Kidney (tissue), 14 donors: Measurements from ENCODE around the gene SLC46A1. TPM values are rescaled to one million over a fixed set of nuclear protein-coding genes. Genes with fewer than 3 reads are reported as not detected.

Experiments
- DNase-seq, 5 donors: peaks; one replicate each; pipeline ENCODE4 v3.0.0-alpha.2; 2013 to 2020
- FAIRE-seq: peaks from 2 replicates; lab custom pipeline; 2012; peaks lifted over from hg19 to GRCh38; lab: Jason Lieb, UNC
- H3K27ac ChIP-seq, 2 donors: one replicate each; pipeline ENCODE4 v1.7.0; 2013; ENCODE audit warnings: low read depth in 2 of 2, low read length in 2 of 2, inconsistent platforms in 1 of 2
- H3K27me3 ChIP-seq: one replicate; pipeline ENCODE4 v1.7.1; 2013; ENCODE audit warnings: low read length, inconsistent platforms; ENCODE audit not compliant: control insufficient read depth, insufficient read depth
- H3K36me3 ChIP-seq, 3 donors: one replicate each; pipeline versions ENCODE4 v1.7.0 to v1.7.1; 2013; ENCODE audit warnings: low read length in 3 of 3, control low read depth in 1 of 3, inconsistent platforms in 1 of 3; ENCODE audit not compliant: insufficient read depth in 3 of 3, control insufficient read depth in 2 of 3
- H3K4me1 ChIP-seq, 3 donors: one replicate each; pipeline versions ENCODE4 v1.7.0 to v1.7.1; 2013; ENCODE audit warnings: low read length in 3 of 3, inconsistent platforms in 1 of 3, low read depth in 1 of 3; ENCODE audit not compliant: control insufficient read depth in 2 of 3, insufficient read depth in 2 of 3
- H3K4me3 ChIP-seq, 3 donors: one replicate each; pipeline versions ENCODE4 v1.7.0 to v1.8.1; 2013; ENCODE audit warnings: low read length in 3 of 3, control low read depth in 1 of 3, inconsistent platforms in 1 of 3
- H3K9ac ChIP-seq, 3 donors: one replicate each; pipeline versions ENCODE4 v1.7.0 to v1.7.1; 2013; ENCODE audit warnings: low read length in 3 of 3, control low read depth in 1 of 3, inconsistent platforms in 1 of 3
- H3K9me3 ChIP-seq, 3 donors: one replicate each; pipeline versions ENCODE4 v1.7.0 to v1.7.1; 2013; ENCODE audit warnings: low read length in 3 of 3, control low read depth in 1 of 3, inconsistent platforms in 1 of 3; ENCODE audit not compliant: control insufficient read depth in 2 of 3, insufficient read depth in 1 of 3
- intact Hi-C: fragments of 100-400 bp; cut with DNase I; formaldehyde crosslinking; loops from one replicate; pipeline ENCODE4 v1.11.1; 2022
- polyA plus RNA-seq: library from polyadenylated mRNA; stranded (reverse); fragments of 350-450 nt; fragmentation: Illumina TruSeq; extraction: RNeasy Lipid Tissue Mini Kit (QIAGEN cat#74804); gene quantifications from one replicate; pipeline ENCODE4 v1.2.3, GENCODE V29; 2014; ENCODE audit warnings: low read depth, low replicate concordance; ENCODE audit not compliant: insufficient read depth
- total RNA-seq: library from RNA; stranded (reverse); fragmentation: NEBNext Ultra II Directional; extraction: Animal tissue kit (Norgen Biotek cat#: 25700); gene quantifications from one replicate; pipeline ENCODE4 v1.2.1, GENCODE V29; 2021
- TF ChIP-seq, protein P1 (sequence below): IDR thresholded peaks from 3 replicates; pipeline ENCODE4 v1.5.1; 2012; ENCODE audit warnings: mild to moderate bottlenecking, moderate library complexity, borderline replicate concordance; ENCODE audit not compliant: insufficient read depth; ENCODE audit errors: extremely low read depth
- donor health status: control.
- donor health status: control.
- donor health status: control.
- donor health status: control.
- donor health status: control.
- donor health status: DM: yes; HTN: yes; CAD: no.
- donor health status: Normal renal cell carcinoma (clear cell type).

The SLC46A1 gene
- total and polyA plus RNA-seq, 2 donors from 2014 or later, result 9.7 to 14.7 TPM

DNA sequence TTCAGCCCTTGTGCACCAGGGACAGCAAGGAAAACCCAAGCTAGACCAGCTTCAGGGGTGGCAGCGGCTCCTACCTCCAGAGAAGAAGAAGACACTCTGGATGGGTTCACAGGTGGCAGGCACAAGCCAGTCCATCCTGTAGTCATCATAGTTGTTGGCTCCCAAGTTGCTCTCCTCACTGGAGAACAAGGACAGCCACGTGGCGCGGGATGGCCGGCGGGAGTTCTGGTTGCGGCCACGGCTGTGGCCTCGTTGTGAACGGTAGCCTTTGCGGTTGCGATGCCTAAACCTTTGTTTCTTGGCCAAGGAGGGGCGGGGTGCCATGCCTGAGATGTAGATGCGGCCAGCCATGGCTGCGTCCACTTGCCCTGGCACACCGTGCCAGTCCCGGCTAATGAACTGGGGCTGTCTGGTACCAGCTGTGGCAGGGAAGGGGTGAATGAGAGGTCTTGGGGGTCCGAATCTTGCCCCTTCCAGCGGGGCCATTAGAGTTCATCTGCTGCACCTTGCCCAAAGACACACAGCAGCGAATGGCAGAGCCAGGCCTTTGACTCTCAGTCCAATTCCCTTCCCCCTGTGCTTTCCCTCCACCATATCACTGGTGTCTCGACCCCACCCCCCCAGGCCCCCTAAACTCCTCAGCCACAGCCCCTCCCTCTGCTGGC lies 38.2 kb downstream of the SLC46A1 start:
- Histone ChIP-seq H3K9me3 (no peaks in the 10 kb centered on the region), H3K36me3 (peaks cover 0 to 9% (median 6%) of the 10 kb centered on the region in 3 donors), H3K9ac (no peak overlapping the region), H3K4me3 (no peak overlapping the region), H3K4me1 (peaks cover 0 to 16% (median 3%) of the 10 kb centered on the region in 3 donors), H3K27me3 (no peaks in the 10 kb centered on the region), H3K27ac (no peak overlapping the region)
- intact Hi-C loops, result no loop called here
- TF ChIP-seq, protein P1, sequence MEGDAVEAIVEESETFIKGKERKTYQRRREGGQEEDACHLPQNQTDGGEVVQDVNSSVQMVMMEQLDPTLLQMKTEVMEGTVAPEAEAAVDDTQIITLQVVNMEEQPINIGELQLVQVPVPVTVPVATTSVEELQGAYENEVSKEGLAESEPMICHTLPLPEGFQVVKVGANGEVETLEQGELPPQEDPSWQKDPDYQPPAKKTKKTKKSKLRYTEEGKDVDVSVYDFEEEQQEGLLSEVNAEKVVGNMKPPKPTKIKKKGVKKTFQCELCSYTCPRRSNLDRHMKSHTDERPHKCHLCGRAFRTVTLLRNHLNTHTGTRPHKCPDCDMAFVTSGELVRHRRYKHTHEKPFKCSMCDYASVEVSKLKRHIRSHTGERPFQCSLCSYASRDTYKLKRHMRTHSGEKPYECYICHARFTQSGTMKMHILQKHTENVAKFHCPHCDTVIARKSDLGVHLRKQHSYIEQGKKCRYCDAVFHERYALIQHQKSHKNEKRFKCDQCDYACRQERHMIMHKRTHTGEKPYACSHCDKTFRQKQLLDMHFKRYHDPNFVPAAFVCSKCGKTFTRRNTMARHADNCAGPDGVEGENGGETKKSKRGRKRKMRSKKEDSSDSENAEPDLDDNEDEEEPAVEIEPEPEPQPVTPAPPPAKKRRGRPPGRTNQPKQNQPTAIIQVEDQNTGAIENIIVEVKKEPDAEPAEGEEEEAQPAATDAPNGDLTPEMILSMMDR, result no peak
- FAIRE-seq (no peak), DNase-seq (peak in 1 of 5 donors; percentile 11)

DNA sequence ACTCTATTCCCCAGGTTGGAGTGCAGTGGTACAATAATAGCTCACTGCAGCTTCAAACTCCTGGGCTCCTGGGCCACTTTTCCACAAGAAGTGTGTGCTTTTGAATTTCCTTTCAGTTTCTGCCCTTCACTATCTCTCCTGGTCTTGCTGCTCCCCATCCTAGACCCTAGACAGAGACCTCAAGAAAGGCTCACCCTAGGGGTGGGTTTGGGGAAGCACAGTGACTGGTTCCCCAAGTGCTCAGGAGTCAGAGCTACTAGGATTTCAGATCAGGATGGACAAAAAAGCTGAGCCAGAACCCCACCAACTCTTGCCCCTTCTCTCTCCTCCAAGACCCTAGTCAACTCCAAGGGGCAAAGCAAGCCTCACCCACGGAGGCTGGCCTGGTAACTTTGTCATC lies 39.4 kb downstream of the SLC46A1 start:
- Histone ChIP-seq H3K9ac (no peak overlapping the region), H3K27ac (no peak overlapping the region), H3K9me3 (no peaks in the 10 kb centered on the region), H3K36me3 (peaks cover 0 to 16% (median 10%) of the 10 kb centered on the region in 3 donors), H3K4me1 (peaks cover 0 to 8% (median 3%) of the 10 kb centered on the region in 3 donors), H3K27me3 (no peaks in the 10 kb centered on the region), H3K4me3 (no peak overlapping the region)
- no peak for FAIRE-seq
- DNase-seq, result no peak
- TF ChIP-seq, protein P1, result no peak
- intact Hi-C loops, result no loop called here

DNA sequence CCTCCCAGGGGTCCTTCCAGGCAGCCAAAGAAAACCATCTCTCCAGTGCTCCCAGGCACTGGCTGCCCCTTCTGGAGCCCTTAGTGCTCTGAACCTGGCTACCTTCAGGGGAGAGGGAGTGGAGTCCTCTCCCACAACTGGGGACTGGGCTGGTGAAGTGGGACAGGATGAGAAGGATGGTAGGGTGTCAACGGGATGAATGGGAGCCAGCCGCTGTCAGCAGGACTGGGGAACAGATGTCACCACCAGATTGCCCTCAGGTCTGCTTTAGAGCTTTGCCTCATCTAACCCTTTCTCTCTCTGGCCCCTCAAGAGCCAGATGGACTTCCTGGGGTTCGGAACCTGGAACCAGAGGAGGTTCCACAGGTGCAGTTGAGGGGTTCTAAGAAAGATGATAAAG lies 40.5 kb downstream of the SLC46A1 start:
- no peak overlapping the region for H3K4me3 ChIP-seq
- FAIRE-seq, result no peak
- intact Hi-C loops, result no loop called here
- TF ChIP-seq, protein P1, result no peak
- no peak overlapping the region for H3K27ac ChIP-seq
- no peaks in the 10 kb centered on the region for H3K27me3 ChIP-seq
- H3K9me3 ChIP-seq, result no peaks in the 10 kb centered on the region
- H3K4me1 ChIP-seq, result peaks cover 0 to 6% (median 3%) of the 10 kb centered on the region in 3 donors
- no peak overlapping the region for H3K9ac ChIP-seq
- DNase-seq, result no peak
- H3K36me3 ChIP-seq, result peaks cover 2 to 27% (median 20%) of the 10 kb centered on the region in 3 donors
